Medulla oblongata (tissue), 1 donor: ENCODE results near the gene ZNF487.
"Not testable (repeated sequence)": the region's sequence is repeated elsewhere in the genome, so short reads cannot be mapped to it uniquely, and the experiment has no call there.

Experiments
- DNase-seq: peaks from one replicate; pipeline ENCODE4 v3.0.0-alpha.2; 2015; ENCODE audit errors: extremely low spot score

Gene ZNF487

DNA sequence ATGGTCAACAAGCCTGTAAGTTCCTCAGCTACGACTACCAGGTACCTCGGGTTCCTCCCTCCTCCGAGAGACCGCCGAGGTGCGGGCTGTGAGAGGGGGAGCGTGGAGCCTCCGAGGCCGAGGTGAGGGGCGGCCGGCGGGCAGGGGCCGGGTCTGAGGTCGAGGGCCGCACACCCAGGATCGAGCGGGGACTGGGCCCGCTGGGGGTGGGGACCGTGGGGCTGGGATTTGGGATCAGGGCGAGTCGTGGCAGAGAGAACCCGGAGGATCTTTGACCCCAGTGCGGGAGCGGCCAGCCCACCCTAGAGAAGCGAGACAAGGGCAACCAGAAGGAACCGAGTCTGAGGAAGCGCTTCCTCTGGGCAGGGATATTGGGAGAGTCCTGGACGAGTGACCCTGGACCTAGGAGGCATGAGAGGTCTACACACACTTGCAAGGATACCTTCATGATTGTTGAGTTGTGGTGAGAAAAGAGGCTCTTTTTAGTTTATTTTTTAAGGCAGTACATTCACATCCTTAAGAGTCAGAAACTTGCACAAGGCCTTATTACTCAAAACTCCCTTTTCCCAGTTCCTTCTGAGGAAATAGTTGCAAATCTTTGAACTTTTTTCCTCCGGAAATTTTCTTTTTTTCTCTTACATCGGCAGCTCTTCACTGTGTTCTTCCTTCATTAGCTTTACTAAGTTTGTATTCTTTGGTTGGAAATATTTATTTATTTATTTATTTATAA, 395 bp downstream of the ZNF487 start:
- peak; percentile 21 for DNase-seq

DNA sequence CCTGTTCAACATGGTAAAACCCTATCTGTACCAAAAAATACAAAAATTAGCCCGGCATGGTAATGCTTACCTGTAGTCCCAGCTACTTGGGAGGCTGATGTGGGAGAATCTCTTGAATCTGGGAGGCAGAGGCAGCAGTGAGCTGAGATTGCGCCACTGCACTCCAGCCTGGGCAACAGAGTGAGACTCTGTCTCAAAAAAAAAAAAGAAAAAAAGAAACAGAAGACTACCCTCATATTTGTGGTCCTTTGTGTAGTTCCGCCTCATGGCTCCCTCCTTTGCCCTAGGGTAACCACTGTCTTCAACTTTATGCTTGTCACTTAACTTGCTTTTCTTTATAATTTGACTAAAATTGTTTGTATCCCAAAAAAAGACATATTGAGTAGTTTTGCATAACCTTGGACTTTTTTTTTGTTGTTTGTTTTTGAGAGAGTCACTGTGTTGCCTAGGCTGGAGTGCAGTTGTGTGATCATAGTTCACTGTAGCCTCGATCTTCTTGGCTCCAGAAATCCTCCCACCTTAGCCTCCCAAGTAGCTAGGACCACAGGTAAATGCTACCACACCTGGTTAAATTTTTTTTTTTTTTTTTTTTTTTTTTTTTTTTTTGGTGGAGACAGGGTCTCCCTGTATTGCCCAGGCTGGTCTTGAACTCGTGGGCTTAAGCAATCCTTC, 3.7 kb downstream of the ZNF487 start:
- DNase-seq: no peak

DNA sequence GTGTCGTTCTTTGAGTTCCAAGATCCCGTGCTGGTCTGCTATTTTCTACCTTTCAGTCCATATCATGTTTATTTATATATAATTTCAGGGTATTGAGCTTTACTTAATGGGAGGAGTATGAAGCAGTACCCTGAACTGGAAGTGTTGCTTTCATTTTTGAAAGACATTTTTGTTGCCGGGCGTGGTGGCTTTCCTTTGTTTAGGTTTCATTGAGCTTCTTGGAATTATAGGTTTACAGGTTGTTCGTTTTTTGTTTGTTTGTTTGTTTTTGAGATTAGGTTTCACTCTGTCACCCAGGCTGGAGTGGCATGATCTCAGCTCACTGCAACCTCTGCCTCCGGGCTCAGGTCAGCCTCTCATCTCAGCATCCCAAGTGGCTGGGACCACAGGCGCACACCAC, 7.4 kb downstream of the ZNF487 start:
- no peak for DNase-seq

DNA sequence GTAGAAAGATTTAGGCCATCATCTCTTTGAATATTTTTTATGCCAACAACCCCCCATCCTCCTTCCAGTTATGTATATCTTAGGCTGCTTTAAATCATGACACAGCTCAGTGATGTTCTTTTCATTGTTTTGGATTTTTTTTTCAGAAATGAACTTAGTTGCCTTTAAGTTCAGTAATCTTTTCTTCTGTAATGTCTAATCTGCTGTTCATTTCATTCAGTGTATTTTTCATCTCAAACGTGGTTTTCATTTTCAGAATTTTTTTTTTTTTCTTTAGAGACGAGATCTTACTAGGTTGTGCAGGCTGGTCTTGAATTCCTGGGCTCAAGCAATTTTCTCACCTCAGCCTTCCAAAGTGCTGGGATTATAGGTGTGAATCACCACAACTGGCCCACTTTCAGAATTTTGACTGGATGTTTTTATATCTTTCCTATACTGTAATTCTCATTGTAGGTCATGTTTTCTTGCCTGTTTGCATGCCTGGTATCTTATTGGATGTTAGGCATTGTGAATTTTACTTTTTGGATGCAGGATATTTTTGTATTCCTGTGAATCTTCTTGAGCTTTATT, 8.1 kb downstream of the ZNF487 start:
- no peak for DNase-seq

DNA sequence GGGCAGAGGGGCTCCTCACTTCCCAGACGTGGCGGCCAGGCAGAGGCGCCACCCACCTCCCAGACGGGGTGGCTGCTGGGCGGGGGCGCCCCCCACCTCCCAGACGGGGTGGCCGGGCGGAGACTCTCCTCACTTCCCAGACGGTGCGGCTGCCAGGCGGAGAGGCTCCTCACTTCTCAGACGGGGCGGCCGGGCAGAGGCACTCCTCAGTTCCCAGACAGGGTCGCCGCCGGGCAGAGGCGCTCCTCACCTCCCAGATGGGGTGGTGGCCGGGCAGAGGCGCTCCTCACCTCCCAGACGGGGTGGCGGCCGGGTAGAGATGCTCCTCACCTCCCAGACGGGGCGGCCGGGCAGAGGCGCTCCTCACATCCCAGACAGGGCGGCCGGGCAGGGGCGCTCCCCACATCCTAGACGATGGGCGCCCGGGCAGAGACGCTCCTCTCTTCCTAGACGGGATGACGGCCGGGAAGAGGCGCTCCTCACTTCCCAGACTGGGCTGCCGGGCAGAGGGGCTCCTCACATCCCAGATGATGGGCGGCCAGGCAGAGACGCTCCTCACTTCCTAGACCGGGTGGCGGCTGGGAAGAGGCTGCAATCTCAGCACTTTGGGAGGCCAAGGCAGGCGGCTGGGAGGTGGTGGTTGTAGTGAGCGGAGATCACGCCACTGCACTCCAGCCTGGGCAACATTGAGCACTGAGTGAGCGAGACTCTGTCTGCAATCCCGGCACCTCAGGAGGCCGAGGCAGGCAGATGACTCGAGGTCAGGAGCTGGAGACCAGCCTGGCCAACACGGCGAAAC, 9.5 kb downstream of the ZNF487 start:
- not testable (repeated sequence) for DNase-seq

DNA sequence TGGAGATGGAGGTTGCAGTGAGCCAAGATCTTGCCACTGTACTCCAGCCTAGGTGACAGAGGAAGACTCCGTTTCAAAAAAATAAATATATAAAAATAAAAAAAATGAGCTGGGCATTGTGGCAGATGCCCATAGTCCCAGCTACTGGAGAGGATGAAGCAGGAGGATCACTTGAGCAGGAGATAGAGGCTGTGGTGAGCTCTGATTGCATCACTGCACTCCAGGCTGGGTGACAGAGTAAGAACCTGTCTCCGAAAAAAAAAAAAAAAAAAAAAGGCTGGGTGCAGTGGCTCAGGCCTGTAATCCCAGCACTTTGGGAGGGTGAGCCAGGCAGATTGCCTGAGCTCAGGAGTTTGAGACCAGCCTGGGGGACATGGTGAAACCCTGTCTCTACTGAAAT, 11.8 kb downstream of the ZNF487 start:
- no peak for DNase-seq

DNA sequence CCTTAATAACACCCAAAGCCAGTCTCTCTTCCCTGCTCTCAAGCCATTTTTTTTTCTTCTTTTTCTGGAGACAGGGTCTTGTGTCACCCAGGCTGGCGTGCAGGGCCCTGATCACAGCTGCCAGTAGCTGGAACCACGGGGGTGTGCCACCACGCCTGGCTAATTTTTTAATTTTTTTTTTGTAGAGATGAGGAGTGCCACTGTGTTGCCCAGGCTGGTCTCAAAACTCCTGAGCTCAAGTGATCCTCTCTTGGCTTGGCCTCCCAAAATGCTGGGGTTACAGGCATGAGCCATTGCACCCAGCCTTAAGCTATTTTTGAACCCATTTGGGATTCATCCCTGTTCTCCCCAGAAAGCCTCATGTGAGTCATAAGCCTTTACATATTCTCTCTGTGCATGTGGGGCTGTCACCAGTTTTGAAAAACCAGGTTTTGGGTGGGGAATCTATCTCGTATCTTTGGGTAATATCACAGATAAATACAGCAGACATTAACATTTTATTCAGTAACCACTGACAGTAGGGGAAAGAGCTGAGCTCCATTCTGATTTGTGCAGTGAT, 15.5 kb downstream of the ZNF487 start:
- no peak for DNase-seq

DNA sequence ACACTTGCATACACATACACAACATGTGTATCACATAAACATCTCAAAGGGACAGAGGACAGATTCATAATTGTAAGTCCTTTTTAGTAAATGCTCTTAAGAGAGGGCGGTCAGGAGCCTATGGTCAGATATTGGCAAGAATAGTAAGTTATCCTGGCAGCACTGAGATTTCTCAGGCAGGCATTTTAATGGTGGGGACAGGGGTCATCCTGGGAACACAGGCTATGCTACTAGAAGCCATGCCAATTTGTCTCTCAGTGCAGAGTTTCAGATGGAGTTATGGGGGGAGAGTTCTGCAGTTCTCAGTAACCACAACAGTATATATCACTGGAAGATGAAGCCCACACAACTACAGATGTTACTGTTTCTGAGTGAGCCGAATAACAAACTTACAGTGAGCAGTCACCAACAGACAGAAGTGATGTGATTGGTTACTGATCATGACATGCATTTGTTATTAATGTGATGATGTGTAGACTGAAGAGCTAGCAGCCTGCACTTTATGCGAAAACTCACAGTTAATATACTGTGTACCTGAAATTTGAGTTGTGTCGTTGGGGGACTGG, 16.4 kb downstream of the ZNF487 start:
- DNase-seq: no peak

DNA sequence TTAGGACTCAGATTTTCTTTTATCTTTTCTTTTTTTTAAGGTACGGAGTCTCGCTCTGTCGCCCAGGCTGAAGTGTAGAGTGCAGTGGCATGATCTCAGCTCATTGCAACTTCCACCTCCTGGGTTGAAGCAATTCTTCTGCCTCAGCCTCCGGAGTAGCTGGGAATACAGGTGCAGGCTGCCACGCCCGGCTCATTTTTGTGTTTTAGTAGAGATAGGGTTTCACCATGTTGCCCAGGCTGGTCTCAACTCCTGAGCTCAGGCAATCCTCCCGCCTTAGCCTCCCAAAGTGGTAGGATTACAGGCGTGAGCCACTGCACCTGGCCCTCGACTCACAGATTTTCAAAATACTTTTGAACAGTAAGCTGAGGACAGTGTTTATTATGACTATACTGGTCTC, 17.1 kb downstream of the ZNF487 start:
- not testable (repeated sequence) for DNase-seq

DNA sequence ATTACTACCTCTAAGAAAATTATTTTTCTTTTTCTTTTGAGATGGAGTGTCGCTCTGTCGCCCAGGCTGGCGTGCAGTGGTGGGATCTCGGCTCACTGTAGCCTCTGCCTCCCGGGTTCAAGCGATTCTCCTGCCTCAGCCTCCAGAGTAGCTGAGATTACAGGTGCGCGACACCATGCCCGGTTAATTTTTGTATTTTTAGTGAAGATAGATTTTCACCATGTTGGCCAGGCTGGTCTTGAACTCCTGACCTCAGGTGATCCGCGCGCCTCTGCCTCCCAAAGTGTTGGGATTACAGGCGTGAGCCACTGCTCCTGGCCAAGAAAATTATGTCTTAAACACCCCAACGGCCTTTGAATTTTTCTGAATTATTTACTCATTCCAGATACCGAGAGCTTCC, 19.6 kb downstream of the ZNF487 start:
- DNase-seq: not testable (repeated sequence)

DNA sequence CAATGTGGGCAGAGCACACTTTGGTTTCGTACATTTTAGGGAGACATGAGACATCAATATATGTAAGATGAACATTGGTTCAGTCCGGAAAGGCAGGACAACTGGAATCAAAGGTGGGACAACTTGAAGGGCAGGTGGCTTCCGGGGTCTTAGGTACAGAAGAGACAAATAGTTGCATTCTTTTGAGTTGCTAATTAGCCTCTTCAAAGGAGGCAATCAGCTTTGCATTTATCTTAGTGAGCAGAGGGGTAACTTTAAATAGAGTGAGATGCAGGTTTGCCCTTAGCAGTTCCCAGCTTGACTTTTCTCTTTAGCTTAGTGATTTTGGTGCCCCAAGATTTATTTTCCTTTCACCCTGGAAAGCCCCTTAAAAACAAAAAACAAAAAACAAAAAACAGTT, 21.3 kb downstream of the ZNF487 start:
- no peak for DNase-seq

DNA sequence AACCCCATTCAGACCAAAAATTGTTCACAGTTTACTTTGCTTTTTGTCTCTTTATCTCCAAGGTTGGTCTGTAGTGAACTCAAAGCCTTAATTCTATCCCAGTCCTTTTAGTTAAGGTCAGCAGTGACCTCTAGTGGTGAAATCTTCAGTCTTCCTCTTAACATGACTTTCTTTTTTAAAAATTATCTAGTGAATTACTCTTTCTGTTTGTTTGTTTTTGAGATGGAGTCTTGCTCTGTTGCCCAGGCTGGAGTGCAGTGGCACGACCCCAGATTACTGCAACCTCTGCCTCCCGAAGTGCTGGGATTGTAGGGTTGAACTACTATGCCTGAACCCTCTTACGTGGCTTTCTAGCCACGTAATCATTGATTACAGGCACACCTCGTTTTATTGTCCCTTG, 25.0 kb downstream of the ZNF487 start:
- DNase-seq: peak; percentile 94

DNA sequence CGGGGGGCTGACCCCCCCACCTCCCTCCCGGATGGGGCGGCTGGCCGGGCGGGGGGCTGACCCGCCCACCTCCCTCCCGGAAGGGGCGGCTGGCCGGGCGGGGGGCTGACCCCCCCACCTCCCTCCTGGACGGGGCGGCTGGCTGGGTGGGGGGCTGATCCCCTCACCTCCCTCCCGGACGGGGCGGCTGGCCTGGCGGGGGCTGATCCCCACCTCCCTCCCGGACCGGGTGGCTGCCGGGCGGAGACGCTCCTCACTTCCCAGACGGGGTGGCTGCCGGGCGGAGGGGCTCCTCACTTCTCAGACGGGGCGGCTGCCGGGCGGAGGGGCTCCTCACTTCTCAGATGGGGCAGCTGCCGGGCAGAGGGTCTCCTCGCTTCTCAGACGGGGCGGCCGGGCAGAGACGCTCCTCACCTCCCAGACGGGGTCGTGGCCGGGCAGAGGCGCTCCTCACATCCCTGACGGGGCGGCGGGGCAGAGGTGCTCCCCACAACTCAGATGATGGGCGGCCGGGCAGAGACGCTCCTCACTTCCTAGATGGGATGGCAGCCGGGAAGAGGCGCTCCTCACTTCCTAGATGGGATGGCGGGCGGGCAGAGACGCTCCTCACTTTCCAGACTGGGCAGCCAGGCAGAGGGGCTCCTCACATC, 28.3 kb downstream of the ZNF487 start:
- DNase-seq: not testable (repeated sequence)

DNA sequence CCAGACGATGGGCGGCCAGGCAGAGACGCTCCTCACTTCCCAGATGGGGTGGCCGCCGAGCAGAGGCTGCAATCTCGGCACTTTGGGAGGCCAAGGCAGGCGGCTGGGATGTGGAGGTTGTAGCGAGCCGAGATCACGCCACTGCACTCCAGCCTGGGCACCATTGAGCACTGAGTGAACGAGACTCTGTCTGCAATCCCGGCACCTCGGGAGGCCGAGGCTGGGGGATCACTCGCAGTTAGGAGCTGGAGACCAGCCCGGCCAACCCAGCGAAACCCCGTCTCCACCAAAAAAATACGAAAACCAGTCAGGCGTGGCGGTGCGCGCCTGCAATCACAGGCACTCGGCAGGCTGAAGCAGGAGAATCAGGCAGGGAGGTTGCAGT, 28.8 kb downstream of the ZNF487 start:
- not testable (repeated sequence) for DNase-seq

DNA sequence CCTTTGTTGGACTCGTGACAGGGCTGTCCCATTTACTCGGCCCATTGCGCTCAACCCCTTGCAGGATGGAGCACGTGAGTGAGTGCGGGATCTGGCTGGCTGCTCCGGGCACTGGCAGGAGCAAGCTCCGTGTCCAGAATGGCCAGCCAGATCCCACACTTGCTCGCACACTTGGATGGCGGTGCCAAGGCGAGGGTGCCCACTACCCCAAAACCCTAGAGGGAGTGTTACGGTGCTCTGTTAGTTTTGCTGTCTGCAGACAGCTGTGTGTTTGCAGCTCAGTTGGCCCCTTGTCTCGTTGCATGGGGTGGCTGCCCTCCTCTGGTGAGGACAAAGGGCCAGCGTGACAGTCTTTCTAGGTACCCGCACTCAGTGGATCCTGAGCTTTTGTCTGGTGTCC, 34.2 kb downstream of the ZNF487 start:
- DNase-seq: no peak

DNA sequence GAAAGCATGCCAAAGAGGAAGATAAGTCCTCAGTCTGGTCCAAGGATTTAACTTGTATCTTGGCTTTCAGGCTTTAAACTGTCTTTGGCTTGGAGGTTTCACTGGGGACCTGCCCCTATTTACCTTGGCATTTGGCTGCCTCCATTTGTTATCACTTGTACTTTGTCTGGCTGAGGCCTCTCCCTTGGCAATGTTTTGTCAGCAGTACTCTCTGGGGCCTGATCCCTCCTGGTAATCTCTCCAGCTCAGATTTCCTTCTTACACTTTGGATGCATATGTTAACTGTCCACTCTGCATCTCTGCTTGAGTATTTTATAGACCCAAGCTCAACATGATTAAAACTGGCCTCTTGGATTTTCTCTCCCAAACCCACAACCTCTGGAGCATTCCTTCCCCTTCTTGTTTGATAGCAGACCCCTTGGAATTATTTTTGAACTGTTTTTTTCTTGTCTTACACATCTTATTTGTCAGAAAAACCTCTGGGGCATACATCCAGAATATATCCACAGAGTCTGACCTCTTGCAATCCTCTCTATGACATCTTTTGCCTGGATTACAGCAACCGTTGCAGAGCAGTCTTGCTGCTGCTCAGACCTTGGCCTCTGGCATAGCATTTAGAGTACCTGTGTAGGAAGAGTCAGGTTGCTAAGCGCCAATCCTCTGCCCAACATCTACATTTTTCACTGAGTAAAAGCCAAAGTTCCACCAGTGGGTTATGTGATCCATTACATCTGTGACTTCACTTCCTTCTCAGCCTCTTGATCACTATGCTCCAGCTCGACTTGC, 35.2 kb downstream of the ZNF487 start:
- DNase-seq: no peak

DNA sequence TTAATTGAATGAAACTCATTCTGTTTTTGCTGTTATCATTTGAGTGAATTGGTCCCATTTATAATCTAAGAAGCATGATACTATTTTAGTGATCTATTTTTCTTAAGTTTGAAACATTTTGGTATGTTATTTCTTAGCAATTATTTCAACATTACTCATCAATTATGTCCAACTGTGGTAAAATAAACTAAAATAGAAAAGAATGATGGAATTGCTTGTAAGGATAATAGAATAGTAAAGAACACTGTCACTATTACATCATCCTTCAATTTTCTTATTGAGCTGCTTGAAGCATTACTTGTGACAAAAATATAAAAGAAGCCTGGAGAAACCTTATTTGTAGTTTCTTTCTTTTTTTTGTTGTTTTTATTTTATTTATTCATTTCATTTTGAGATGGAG, 42.4 kb downstream of the ZNF487 start:
- DNase-seq: no peak

DNA sequence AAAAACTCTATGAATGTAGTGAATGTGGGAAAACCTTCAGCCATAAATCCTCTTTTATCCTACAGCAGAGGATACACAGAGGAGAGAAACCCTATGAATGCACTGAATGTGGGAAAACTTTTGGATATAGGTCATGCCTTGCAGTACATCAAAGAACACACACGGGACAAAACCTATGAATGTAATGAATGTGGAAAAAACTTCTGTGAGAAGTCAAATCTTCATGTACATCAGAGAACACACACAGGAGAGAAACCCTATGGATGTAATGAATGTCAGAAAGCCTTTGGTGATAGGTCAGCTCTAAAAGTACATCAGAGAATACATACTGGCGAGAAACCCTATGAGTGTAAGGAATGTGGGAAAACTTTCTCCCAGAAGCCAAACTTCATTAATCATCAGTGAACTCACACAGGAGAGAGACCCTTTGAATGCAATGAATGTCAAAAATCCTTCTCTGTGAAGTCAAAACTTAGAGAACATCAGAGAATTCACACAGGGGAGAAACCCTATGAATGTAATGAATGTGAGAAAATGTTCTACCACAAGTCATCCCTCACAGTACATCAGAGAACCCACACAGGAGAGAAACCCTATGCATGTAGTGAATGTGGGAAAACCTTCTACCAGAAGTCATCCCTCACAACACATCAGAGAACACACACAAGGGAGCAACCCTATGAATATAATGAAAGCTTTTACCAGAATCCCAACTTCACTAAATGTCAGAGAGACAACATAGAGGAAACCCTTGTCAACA, 45.6 kb downstream of the ZNF487 start:
- DNase-seq: no peak

DNA sequence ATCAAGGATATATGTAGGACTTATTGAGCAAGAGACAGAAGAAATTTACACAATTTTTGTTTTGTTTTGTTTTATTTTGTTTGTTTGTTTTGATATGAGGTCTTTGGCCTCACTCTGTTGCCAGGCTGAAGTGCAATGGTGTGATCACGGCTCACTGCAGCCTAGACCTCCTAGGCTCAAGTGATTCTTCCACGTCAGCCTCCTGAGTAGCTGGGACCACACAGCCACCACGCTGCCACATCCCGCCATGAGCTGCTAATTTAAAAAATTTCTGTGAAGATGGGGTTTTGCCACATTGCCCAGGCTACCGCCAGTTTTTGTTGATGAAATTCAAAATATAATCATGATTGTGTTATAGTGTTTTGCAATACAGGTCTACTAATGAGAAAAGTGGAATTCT, 54.9 kb downstream of the ZNF487 start:
- DNase-seq: no peak

DNA sequence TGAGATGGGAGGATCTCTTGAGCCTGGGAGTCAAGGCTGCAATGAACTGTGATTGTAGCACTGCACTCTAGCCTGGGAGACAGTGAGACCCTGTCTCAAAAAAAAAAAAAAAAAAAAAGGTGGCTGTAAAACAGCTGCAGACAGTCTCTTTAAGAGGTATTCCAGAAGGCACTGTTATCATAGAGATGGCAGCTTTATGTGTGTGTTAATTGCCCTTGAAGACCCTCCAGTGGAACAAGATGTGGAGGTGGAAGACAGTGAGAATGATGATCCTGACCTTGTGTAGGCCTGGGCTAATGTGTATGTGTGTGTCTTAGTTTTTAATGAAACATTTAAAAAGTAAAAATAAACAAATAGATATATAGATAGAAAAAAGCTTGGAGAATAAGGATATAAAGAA, 66.0 kb downstream of the ZNF487 start:
- DNase-seq: no peak
